Ecto neural progenitor cell (in vitro differentiated cells): ENCODE results near the gene KERA.

Source experiments
- DNase-seq: peaks from one replicate; pipeline ENCODE4 v3.0.0-alpha.2; 2018; ENCODE audit warnings: low spot score

The KERA gene

GRCh38 chr12:91073426-91073825 is 15.6 kb upstream of the KERA start:
- DNase-seq: no peak

- DNase-seq: no peak
Observed at GRCh38 chr12:91072931-91073330, 15.1 kb upstream of the KERA start.

GRCh38 chr12:91070936-91071335 is 13.1 kb upstream of the KERA start:
- DNase-seq: no peak

- no peak for DNase-seq
Observed at GRCh38 chr12:91065396-91065795, 7.6 kb upstream of the KERA start.

GRCh38 chr12:91064640-91065039 is 6.8 kb upstream of the KERA start:
- DNase-seq: no peak

- no peak for DNase-seq
Observed at GRCh38 chr12:91061091-91061490, 3.3 kb upstream of the KERA start.

GRCh38 chr12:91059211-91059610 is 1.4 kb upstream of the KERA start:
- DNase-seq: no peak

GRCh38 chr12:91058786-91059185 is 962 bp upstream of the KERA start:
- DNase-seq: no peak

GRCh38 chr12:91056488-91056887 is 1.3 kb downstream of the KERA start:
- DNase-seq: no peak

GRCh38 chr12:91055976-91056375 is 1.8 kb downstream of the KERA start:
- DNase-seq: no peak

GRCh38 chr12:91053951-91054715 is 3.7 kb downstream of the KERA start:
- no peak for DNase-seq

- no peak for DNase-seq
Observed at GRCh38 chr12:91052026-91052425, 5.8 kb downstream of the KERA start.

GRCh38 chr12:91044586-91044985 is 13.2 kb downstream of the KERA start:
- no peak for DNase-seq

GRCh38 chr12:91043408-91043807 is 14.4 kb downstream of the KERA start:
- DNase-seq: no peak

- DNase-seq: no peak
Observed at GRCh38 chr12:91040096-91040755, 17.6 kb downstream of the KERA start.

- DNase-seq: no peak
Observed at GRCh38 chr12:91037276-91037675, 20.5 kb downstream of the KERA start.

GRCh38 chr12:91033251-91033650 is 24.6 kb downstream of the KERA start:
- no peak for DNase-seq

GRCh38 chr12:91023326-91024004 is 34.4 kb downstream of the KERA start:
- no peak for DNase-seq

- no peak for DNase-seq
Observed at GRCh38 chr12:91021076-91021475, 36.7 kb downstream of the KERA start.

- no peak for DNase-seq
Observed at GRCh38 chr12:91019455-91019854, 38.4 kb downstream of the KERA start.

- no peak for DNase-seq
Observed at GRCh38 chr12:91017511-91018263, 40.1 kb downstream of the KERA start.

GRCh38 chr12:91017043-91017442 is 40.8 kb downstream of the KERA start:
- no peak for DNase-seq
